Astrocyte (in vitro differentiated cells and primary cell): ENCODE data around the gene CALHM4. TPM values are rescaled to one million over a fixed set of nuclear protein-coding genes. Genes with fewer than 3 reads are reported as not detected.

ENCODE experiments used
- DNase-seq: peaks from one replicate; pipeline ENCODE4 v3.0.0-alpha.2; 2010; ENCODE audit warnings: low read depth
- FAIRE-seq: peaks from 2 replicates; lab custom pipeline; 2011; peaks lifted over from hg19 to GRCh38; lab: Jason Lieb, UNC
- H2AFZ ChIP-seq: 2 replicates; pipeline ENCODE4 v1.6.0; 2012; ENCODE audit warnings: low read depth, low read length, inconsistent platforms
- H3K27ac ChIP-seq: 2 replicates; pipeline ENCODE4 v1.5.1; 2011; ENCODE audit warnings: low read depth, low read length, inconsistent platforms
- H3K27me3 ChIP-seq: 2 replicates; pipeline ENCODE4 v1.6.0; 2011; ENCODE audit warnings: low read length, inconsistent platforms; ENCODE audit not compliant: insufficient read depth
- H3K36me3 ChIP-seq: 2 replicates; pipeline ENCODE4 v1.5.1; 2011; ENCODE audit warnings: low read length, inconsistent platforms; ENCODE audit not compliant: insufficient read depth
- H3K4me1 ChIP-seq: 2 replicates; pipeline ENCODE4 v1.5.1; 2011; ENCODE audit warnings: low read length, inconsistent platforms; ENCODE audit not compliant: insufficient read depth
- H3K4me2 ChIP-seq: 2 replicates; pipeline ENCODE4 v1.6.0; 2012; ENCODE audit warnings: low read length, inconsistent platforms
- H3K4me3 ChIP-seq: 2 replicates; pipeline ENCODE4 v1.5.1; 2011; ENCODE audit warnings: low read depth, mild to moderate bottlenecking, low read length, inconsistent platforms; ENCODE audit not compliant: insufficient read depth
- H3K79me2 ChIP-seq: 2 replicates; pipeline ENCODE4 v1.6.0; 2012; ENCODE audit warnings: mild to moderate bottlenecking, low read length, inconsistent platforms; ENCODE audit not compliant: insufficient read depth
- H3K9ac ChIP-seq: 2 replicates; pipeline ENCODE4 v1.6.0; 2012; ENCODE audit warnings: mild to moderate bottlenecking, low read length, inconsistent platforms
- H3K9me3 ChIP-seq: 2 replicates; pipeline ENCODE4 v1.5.1; 2012; ENCODE audit warnings: low read depth, mild to moderate bottlenecking, low read length, inconsistent platforms; ENCODE audit not compliant: insufficient read depth
- H4K20me1 ChIP-seq: 2 replicates; pipeline ENCODE4 v1.6.0; 2012; ENCODE audit warnings: low read length, inconsistent platforms; ENCODE audit not compliant: insufficient read depth
- H3K27ac Mint-ChIP-seq: one replicate; pipeline ENCODE4 v1.8.0; 2021; ENCODE audit warnings: mild to moderate bottlenecking, mixed read lengths; ENCODE audit not compliant: unreplicated experiment
- H3K27me3 Mint-ChIP-seq: one replicate; pipeline ENCODE4 v1.8.0; 2021; ENCODE audit warnings: low read depth, mixed read lengths; ENCODE audit not compliant: unreplicated experiment
- H3K36me3 Mint-ChIP-seq: one replicate; pipeline ENCODE4 v1.8.0; 2021; ENCODE audit warnings: low read depth, mixed read lengths; ENCODE audit not compliant: unreplicated experiment
- H3K4me1 Mint-ChIP-seq: one replicate; pipeline ENCODE4 v1.8.0; 2021; ENCODE audit warnings: low read depth, mixed read lengths; ENCODE audit not compliant: unreplicated experiment
- H3K4me3 Mint-ChIP-seq: one replicate; pipeline ENCODE4 v1.8.0; 2021; ENCODE audit warnings: mild to moderate bottlenecking, moderate library complexity, mixed read lengths; ENCODE audit not compliant: unreplicated experiment
- H3K9me3 Mint-ChIP-seq: one replicate; pipeline ENCODE4 v1.8.0; 2021; ENCODE audit warnings: mild to moderate bottlenecking, mixed read lengths; ENCODE audit not compliant: unreplicated experiment
- CTCF ChIP-seq: IDR thresholded peaks from 2 replicates; pipeline ENCODE4 v1.5.1; 2011; ENCODE audit warnings: low read depth, mild to moderate bottlenecking, inconsistent platforms, low read length, moderate library complexity; ENCODE audit not compliant: insufficient read depth
- EZH2 ChIP-seq: IDR thresholded peaks from 2 replicates; pipeline ENCODE4 v1.6.1; 2012; ENCODE audit warnings: mild to moderate bottlenecking, low read length, inconsistent platforms; ENCODE audit not compliant: insufficient read depth
- total RNA-seq: library from RNA; stranded (reverse); gene quantifications from 2 replicates; pipeline ENCODE4 v1.2.1, GENCODE V29; 2021

The CALHM4 gene
- total RNA-seq, 1 donor from 2014 or later = 0.20 TPM

GRCh38 chr6:116533233-116533957, 20.2 kb upstream of the CALHM4 start:
- DNase-seq = no peak
- H2AFZ ChIP-seq = no peak overlapping the region

GRCh38 chr6:116535109-116535508, 18.4 kb upstream of the CALHM4 start:
- Histone ChIP-seq H3K79me2 (no peaks in the 10 kb centered on the region), H3K27ac (no peak overlapping the region), H3K9me3 (no peaks in the 10 kb centered on the region), H2AFZ (no peak overlapping the region), H3K9ac (no peak overlapping the region), H3K4me2 (no peak overlapping the region), H4K20me1 (no peaks in the 10 kb centered on the region), H3K4me1 (peaks cover under 1% of the 10 kb centered on the region), H3K4me3 (no peak overlapping the region), H3K36me3 (no peaks in the 10 kb centered on the region), H3K27me3 (no peaks in the 10 kb centered on the region)
- Mint-ChIP-seq H3K9me3 (no peaks in the 10 kb centered on the region), H3K36me3 (no peaks in the 10 kb centered on the region), H3K4me3 (no peak overlapping the region), H3K27me3 (no peaks in the 10 kb centered on the region), H3K4me1 (peaks cover 7% of the 10 kb centered on the region), H3K27ac (no peak overlapping the region)
- DNase-seq = no peak
- no peak for FAIRE-seq
- TF ChIP-seq CTCF (no peak), EZH2 (no peak)

More at GRCh38 chr6:116533233-116533957, 20.2 kb upstream of the CALHM4 start:
- no peak overlapping the region for H3K9ac ChIP-seq
- Mint-ChIP-seq H3K27ac (no peak overlapping the region), H3K4me3 (no peak overlapping the region), H3K36me3 (no peaks in the 10 kb centered on the region), H3K27me3 (no peaks in the 10 kb centered on the region), H3K4me1 (peaks cover 22% of the 10 kb centered on the region), H3K9me3 (no peaks in the 10 kb centered on the region)
- no peak overlapping the region for H3K4me3 ChIP-seq
- no peaks in the 10 kb centered on the region for H3K27me3 ChIP-seq
- no peaks in the 10 kb centered on the region for H3K9me3 ChIP-seq
- FAIRE-seq = no peak
- H3K4me1 ChIP-seq = peaks cover 16% of the 10 kb centered on the region
- no peaks in the 10 kb centered on the region for H3K79me2 ChIP-seq
- no peaks in the 10 kb centered on the region for H4K20me1 ChIP-seq
- H3K36me3 ChIP-seq = no peaks in the 10 kb centered on the region
- H3K4me2 ChIP-seq = no peak overlapping the region
- no peak overlapping the region for H3K27ac ChIP-seq
- no peak for TF ChIP-seq EZH2
- peak; percentile 6 for TF ChIP-seq CTCF

- peak; percentile 50 for DNase-seq
- FAIRE-seq = no peak
- H3K27me3 ChIP-seq = no peaks in the 10 kb centered on the region
- H3K9me3 ChIP-seq = no peaks in the 10 kb centered on the region
- no peak overlapping the region for H3K4me2 ChIP-seq
- H3K9me3 Mint-ChIP-seq = no peaks in the 10 kb centered on the region
- H3K4me3 ChIP-seq = no peak overlapping the region
- no peaks in the 10 kb centered on the region for H3K36me3 Mint-ChIP-seq
- peak overlapping the region; percentile 63 for H2AFZ ChIP-seq
- no peaks in the 10 kb centered on the region for H3K79me2 ChIP-seq
- no peak overlapping the region for H3K4me3 Mint-ChIP-seq
- H3K27ac ChIP-seq = no peak overlapping the region
- no peak overlapping the region for H3K9ac ChIP-seq
- no peaks in the 10 kb centered on the region for H3K36me3 ChIP-seq
- no peaks in the 10 kb centered on the region for H3K4me1 ChIP-seq
- H3K27ac Mint-ChIP-seq = no peak overlapping the region
- no peaks in the 10 kb centered on the region for H3K27me3 Mint-ChIP-seq
- no peaks in the 10 kb centered on the region for H4K20me1 ChIP-seq
- TF ChIP-seq CTCF = peak; percentile 74
- TF ChIP-seq EZH2 = no peak
- no peaks in the 10 kb centered on the region for H3K4me1 Mint-ChIP-seq
Observed at GRCh38 chr6:116536216-116536621, 17.3 kb upstream of the CALHM4 start.
